ENCODE data around the gene UST. TPM values are rescaled to one million over a fixed set of nuclear protein-coding genes. Genes with fewer than 3 reads are reported as not detected.

Gene UST
- total RNA-seq, 1 experiment from 2014 or later: 10.0 TPM

DNA sequence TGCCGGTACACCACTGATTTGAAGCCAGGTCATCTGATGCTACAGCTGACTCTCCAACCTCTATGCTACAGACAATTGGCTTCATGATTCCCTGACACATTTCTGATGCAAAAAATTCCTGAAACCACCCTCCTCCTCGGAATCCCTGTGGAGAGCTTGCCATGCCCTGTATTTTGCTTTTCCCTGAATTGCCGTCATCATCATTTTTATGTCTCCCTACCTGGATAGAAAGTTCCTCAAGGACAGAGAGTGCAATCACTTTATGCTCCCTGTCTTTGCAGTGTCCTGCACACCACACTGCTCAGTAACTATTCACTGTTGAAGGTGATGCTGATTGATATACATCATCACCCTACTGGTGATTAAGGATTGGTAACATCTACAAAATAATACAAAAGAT, 239.8 kb downstream of the UST start:
- no peak overlapping the region for H3K4me3 Mint-ChIP-seq (ENCODE audit: unreplicated experiment)
- peaks cover 6% of the 10 kb centered on the region for H3K36me3 Mint-ChIP-seq (ENCODE audit: insufficient read depth, unreplicated experiment)
- TF ChIP-seq, protein P1, sequence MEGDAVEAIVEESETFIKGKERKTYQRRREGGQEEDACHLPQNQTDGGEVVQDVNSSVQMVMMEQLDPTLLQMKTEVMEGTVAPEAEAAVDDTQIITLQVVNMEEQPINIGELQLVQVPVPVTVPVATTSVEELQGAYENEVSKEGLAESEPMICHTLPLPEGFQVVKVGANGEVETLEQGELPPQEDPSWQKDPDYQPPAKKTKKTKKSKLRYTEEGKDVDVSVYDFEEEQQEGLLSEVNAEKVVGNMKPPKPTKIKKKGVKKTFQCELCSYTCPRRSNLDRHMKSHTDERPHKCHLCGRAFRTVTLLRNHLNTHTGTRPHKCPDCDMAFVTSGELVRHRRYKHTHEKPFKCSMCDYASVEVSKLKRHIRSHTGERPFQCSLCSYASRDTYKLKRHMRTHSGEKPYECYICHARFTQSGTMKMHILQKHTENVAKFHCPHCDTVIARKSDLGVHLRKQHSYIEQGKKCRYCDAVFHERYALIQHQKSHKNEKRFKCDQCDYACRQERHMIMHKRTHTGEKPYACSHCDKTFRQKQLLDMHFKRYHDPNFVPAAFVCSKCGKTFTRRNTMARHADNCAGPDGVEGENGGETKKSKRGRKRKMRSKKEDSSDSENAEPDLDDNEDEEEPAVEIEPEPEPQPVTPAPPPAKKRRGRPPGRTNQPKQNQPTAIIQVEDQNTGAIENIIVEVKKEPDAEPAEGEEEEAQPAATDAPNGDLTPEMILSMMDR (IDR thresholded peaks at IDR 0.05; ENCODE audit: unreplicated experiment): no peak
- ChIA-PET CTCF (interaction anchor here (0.6 to 1.5 kb wide), 3 partner anchors 41 to 388 kb away, joined by 3 to 4 read pairs (median 3); no protein-coding TSS in a partner anchor), POLR2A (no interaction called here)
- BruUV-seq (replicated peaks): no TSS peak
- no peak for DNase-seq (ENCODE audit: unreplicated experiment)
- H3K27me3 Mint-ChIP-seq (ENCODE audit: insufficient read depth, unreplicated experiment): no peaks in the 10 kb centered on the region
- no peak overlapping the region for H3K27ac Mint-ChIP-seq (ENCODE audit: low read depth, unreplicated experiment)
- intact Hi-C loops (cut with micrococcal nuclease): no loop called here
- H3K4me1 Mint-ChIP-seq (ENCODE audit: insufficient read depth, unreplicated experiment): no peaks in the 10 kb centered on the region
- no peaks in the 10 kb centered on the region for H3K9me3 Mint-ChIP-seq (ENCODE audit: unreplicated experiment)

DNA sequence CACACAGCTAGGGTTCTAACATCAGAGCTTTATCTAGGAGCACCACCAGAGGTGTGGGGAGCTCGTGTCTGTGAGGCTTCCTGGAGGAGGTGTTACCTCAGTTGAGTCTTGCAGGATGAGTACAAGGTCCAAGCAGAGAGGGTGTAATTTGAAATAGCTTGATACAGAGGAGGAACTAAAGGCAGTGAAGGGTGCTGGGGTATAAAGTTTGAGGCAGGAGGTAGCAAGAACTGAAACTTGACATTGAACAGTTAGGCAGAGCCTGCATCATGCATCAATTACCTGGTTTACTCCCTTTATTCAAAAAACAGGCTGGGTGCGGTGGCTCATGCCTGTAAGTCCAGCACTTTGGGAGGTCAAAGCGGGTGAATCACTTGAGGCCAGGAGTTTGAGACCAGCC, 241.2 kb downstream of the UST start:
- H3K27me3 Mint-ChIP-seq (ENCODE audit: insufficient read depth, unreplicated experiment): no peaks in the 10 kb centered on the region
- H3K4me1 Mint-ChIP-seq (ENCODE audit: insufficient read depth, unreplicated experiment): no peaks in the 10 kb centered on the region
- no peak overlapping the region for H3K4me3 Mint-ChIP-seq (ENCODE audit: unreplicated experiment)
- ChIA-PET POLR2A (interaction anchor here (0.6 to 1.2 kb wide), 3 partner anchors 12 to 380 kb away, joined by 3 read pairs; no protein-coding TSS in a partner anchor), CTCF (interaction anchor here (0.7 to 1.5 kb wide), 5 partner anchors 14 to 94 kb away, joined by 3 to 5 read pairs (median 3); no protein-coding TSS in a partner anchor)
- no peaks in the 10 kb centered on the region for H3K9me3 Mint-ChIP-seq (ENCODE audit: unreplicated experiment)
- H3K36me3 Mint-ChIP-seq (ENCODE audit: insufficient read depth, unreplicated experiment): peaks cover 6% of the 10 kb centered on the region
- no TSS peak for BruUV-seq (replicated peaks)
- intact Hi-C loops (cut with micrococcal nuclease): no loop called here
- TF ChIP-seq, protein P1 (IDR thresholded peaks at IDR 0.05; ENCODE audit: unreplicated experiment): no peak
- no peak overlapping the region for H3K27ac Mint-ChIP-seq (ENCODE audit: low read depth, unreplicated experiment)
- no peak for DNase-seq (ENCODE audit: unreplicated experiment)

DNA sequence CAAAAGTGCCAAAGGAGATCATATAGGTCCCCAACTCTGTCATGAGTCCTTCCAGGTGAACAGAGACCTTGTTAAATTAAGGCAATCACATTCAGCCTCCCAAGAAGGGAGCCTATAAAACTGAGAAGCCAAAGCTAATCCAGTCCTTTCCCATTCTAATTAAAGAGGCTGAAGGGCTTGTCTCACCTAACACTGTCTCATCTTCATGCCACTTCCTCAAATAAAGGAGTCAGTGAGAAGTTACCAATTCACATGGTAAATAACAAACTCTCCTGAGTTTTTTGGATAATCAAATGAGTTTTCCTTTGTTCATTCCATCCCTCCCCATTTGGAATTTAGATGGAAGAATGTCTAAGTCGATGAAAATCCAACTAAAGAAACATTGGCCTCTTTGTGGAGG, 242.8 kb downstream of the UST start:
- Mint-ChIP-seq H3K4me3 (ENCODE audit: unreplicated experiment) (no peak overlapping the region), H3K4me1 (ENCODE audit: insufficient read depth, unreplicated experiment) (no peaks in the 10 kb centered on the region), H3K27ac (ENCODE audit: low read depth, unreplicated experiment) (no peak overlapping the region), H3K9me3 (ENCODE audit: unreplicated experiment) (no peaks in the 10 kb centered on the region), H3K27me3 (ENCODE audit: insufficient read depth, unreplicated experiment) (no peaks in the 10 kb centered on the region), H3K36me3 (ENCODE audit: insufficient read depth, unreplicated experiment) (peaks cover 6% of the 10 kb centered on the region)
- no peak for DNase-seq (ENCODE audit: unreplicated experiment)
- ChIA-PET POLR2A (interaction anchor here (1.1 kb wide), 1 partner anchor 7 kb away, joined by 3 read pairs; no protein-coding TSS in a partner anchor), CTCF (interaction anchor here (0.9 kb wide), 1 partner anchor 16 kb away, joined by 3 read pairs; no protein-coding TSS in a partner anchor)
- TF ChIP-seq, protein P1 (IDR thresholded peaks at IDR 0.05; ENCODE audit: unreplicated experiment): no peak
- intact Hi-C loops (cut with micrococcal nuclease): no loop called here
- BruUV-seq (replicated peaks): no TSS peak

DNA sequence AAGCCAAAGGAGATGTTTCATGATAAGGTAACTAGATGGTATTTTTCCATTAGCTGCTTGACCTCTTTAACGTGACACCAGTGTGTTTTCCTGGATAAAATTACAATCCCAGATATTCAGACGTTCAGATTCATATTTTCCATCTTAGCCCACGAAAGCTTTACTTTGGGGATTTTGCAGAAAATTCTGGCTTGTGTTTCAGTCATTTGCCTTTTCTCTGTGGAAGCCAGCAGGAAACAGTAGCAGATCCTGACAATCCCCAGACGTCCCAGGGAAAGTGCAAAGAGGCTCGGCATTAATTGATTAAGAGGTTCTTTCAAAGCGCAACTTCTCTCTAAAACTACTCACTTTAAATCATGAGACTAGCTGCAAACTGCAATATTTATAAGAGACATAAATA, 243.6 kb downstream of the UST start:
- H3K4me3 Mint-ChIP-seq (ENCODE audit: unreplicated experiment): no peak overlapping the region
- intact Hi-C loops (cut with micrococcal nuclease): no loop called here
- H3K4me1 Mint-ChIP-seq (ENCODE audit: insufficient read depth, unreplicated experiment): no peaks in the 10 kb centered on the region
- TF ChIP-seq, protein P1 (IDR thresholded peaks at IDR 0.05; ENCODE audit: unreplicated experiment): no peak
- H3K9me3 Mint-ChIP-seq (ENCODE audit: unreplicated experiment): no peaks in the 10 kb centered on the region
- no peak for DNase-seq (ENCODE audit: unreplicated experiment)
- BruUV-seq (replicated peaks): no TSS peak
- ChIA-PET POLR2A (interaction anchor here (0.6 kb wide), 1 partner anchor 240 kb away, joined by 3 read pairs; no protein-coding TSS in a partner anchor), CTCF (no interaction called here)
- H3K27me3 Mint-ChIP-seq (ENCODE audit: insufficient read depth, unreplicated experiment): no peaks in the 10 kb centered on the region
- no peak overlapping the region for H3K27ac Mint-ChIP-seq (ENCODE audit: low read depth, unreplicated experiment)
- peaks cover 6% of the 10 kb centered on the region for H3K36me3 Mint-ChIP-seq (ENCODE audit: insufficient read depth, unreplicated experiment)

Data from MCF 10A (cell line).